OCI-LY7 (cell line): Measurements from ENCODE around the gene DENND2A. TPM values are rescaled to one million over a fixed set of nuclear protein-coding genes. Genes with fewer than 3 reads are reported as not detected.

Experiments used
- BruUV-seq: library from RNA; stranded (reverse); fragments of 400-500 nt; replicated peaks from 2 replicates; lab custom pipeline; 2021; lab: Mats Ljungman, UMichigan
- CTCF ChIA-PET: fragments of 300-600 bp; sonication (Branson Sonifier 250); formaldehyde crosslinking; loops from one replicate; lab custom pipeline; 2022; ENCODE audit warnings: antibody characterized with exemption; ENCODE audit not compliant: unreplicated experiment; lab: Charles Lee
- POLR2A ChIA-PET: fragments of 300-600 bp; sonication (Branson Sonifier 250); formaldehyde crosslinking; loops from one replicate; lab custom pipeline; 2022; ENCODE audit warnings: antibody characterized with exemption; lab: Charles Lee
- DNase-seq: peaks from one replicate; pipeline ENCODE4 v3.0.0-alpha.2; 2015; ENCODE audit warnings: low spot score
- H2AFZ ChIP-seq: fragments of 200-600 bp; sonication (generic), shearing (Covaris generic); 2 replicates; pipeline ENCODE4 v1.6.1; 2014; ENCODE audit warnings: mild to moderate bottlenecking, antibody characterized with exemption, low read length, moderate library complexity
- H3K27ac ChIP-seq: fragments of 200-600 bp; sonication (generic); 2 replicates; pipeline ENCODE4 v1.5.1; 2014; ENCODE audit warnings: mixed run types, low read depth, mild to moderate bottlenecking, moderate library complexity, low read length, inconsistent platforms; ENCODE audit not compliant: poor library complexity, severe bottlenecking
- H3K36me3 ChIP-seq: fragments of 200-600 bp; sonication (generic); 2 replicates; pipeline ENCODE4 v1.6.1; 2014; ENCODE audit warnings: mild to moderate bottlenecking, antibody characterized with exemption, low read length, moderate library complexity, mixed read lengths; ENCODE audit not compliant: insufficient read depth
- H3K4me1 ChIP-seq: fragments of 200-600 bp; sonication (generic); 2 replicates; pipeline ENCODE4 v1.5.1; 2014; ENCODE audit warnings: mild to moderate bottlenecking, low read length; ENCODE audit not compliant: insufficient read depth, poor library complexity, severe bottlenecking
- H3K4me2 ChIP-seq: fragments of 200-600 bp; sonication (generic); 2 replicates; pipeline ENCODE4 v1.6.1; 2014; ENCODE audit warnings: mild to moderate bottlenecking, low read length
- H3K4me3 ChIP-seq: fragments of 200-600 bp; sonication (generic); 2 replicates; pipeline ENCODE4 v1.5.1; 2014; ENCODE audit warnings: mild to moderate bottlenecking, low read depth, low read length; ENCODE audit not compliant: poor library complexity, severe bottlenecking
- H3K79me2 ChIP-seq: fragments of 200-600 bp; sonication (generic); 2 replicates; pipeline ENCODE4 v1.6.1; 2016; ENCODE audit warnings: low read depth, mild to moderate bottlenecking, low read length, moderate library complexity, mixed read lengths; ENCODE audit not compliant: insufficient read depth
- H3K9me2 ChIP-seq: fragments of 200-600 bp; sonication (generic); 2 replicates; pipeline ENCODE4 v1.6.1; 2016; ENCODE audit warnings: mild to moderate bottlenecking, low read length, mixed read lengths; ENCODE audit not compliant: insufficient read depth
- H3K9me3 ChIP-seq: fragments of 200-600 bp; sonication (generic); 2 replicates; pipeline ENCODE4 v1.6.1; 2014; ENCODE audit warnings: mild to moderate bottlenecking, mixed run types, low read length, mixed read lengths
- H4K20me1 ChIP-seq: fragments of 200-600 bp; sonication (generic); 2 replicates; pipeline ENCODE4 v1.6.1; 2014; ENCODE audit warnings: mild to moderate bottlenecking, antibody characterized with exemption, low read length, moderate library complexity, mixed read lengths; ENCODE audit not compliant: insufficient read depth
- EZH2phosphoT487 ChIP-seq: fragments of 200-600 bp; sonication (generic); IDR thresholded peaks from 2 replicates; pipeline ENCODE4 v1.6.1; 2018; ENCODE audit warnings: low read depth, borderline replicate concordance, mild to moderate bottlenecking, mixed run types, antibody characterized with exemption, low read length, moderate library complexity, mixed read lengths
- intact Hi-C: fragments of 100-400 bp; cut with micrococcal nuclease; formaldehyde crosslinking; loops from one replicate; pipeline ENCODE4 v1.10.0; 2022; ENCODE audit not compliant: unreplicated experiment
- total RNA-seq, 2 experiments: library from RNA; depleted of rRNA in 1 of 2; stranded (reverse); fragments of >200 nt in 1 of 2; shearing (Covaris generic) in 1 of 2; gene quantifications; 2 replicates each; pipeline ENCODE4 v1.2.3, GENCODE V29; 2014 to 2022
- TF ChIP-seq, protein P1 (sequence below): fragments of 200-600 bp; sonication (generic); conservative IDR thresholded peaks from 2 replicates; pipeline ENCODE4 v1.5.1; 2014; ENCODE audit warnings: mild to moderate bottlenecking, antibody characterized with exemption, low read length, moderate library complexity, mixed read lengths

Gene DENND2A
- total RNA-seq, 2 experiments from 2014 or later = 0.13 to 0.35 TPM

DNA sequence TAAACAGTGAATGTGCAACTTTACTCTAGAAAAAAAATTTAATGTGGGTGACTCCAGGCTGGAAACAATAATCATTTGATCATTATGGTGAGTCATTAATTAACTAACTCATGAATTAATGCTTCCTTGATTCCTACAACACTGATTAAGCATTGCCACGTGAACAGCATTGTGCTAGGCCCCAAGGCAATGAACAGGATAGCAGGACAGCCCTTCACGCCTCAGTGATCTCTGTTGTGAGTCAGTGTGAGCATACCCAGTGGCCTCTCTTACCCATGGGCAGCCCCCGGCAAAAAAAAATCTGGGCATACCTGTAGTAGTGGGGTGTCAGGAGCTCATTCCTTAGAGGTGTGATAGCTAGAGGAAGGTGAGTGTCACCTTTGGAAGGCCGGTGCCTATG is 76.0 kb downstream of the DENND2A start:
- no TSS peak for BruUV-seq
- Histone ChIP-seq H3K36me3 (no peaks in the 10 kb centered on the region), H3K4me2 (no peak overlapping the region), H2AFZ (no peak overlapping the region), H4K20me1 (no peaks in the 10 kb centered on the region), H3K4me1 (no peaks in the 10 kb centered on the region), H3K9me3 (no peaks in the 10 kb centered on the region), H3K27ac (no peak overlapping the region), H3K4me3 (no peak overlapping the region), H3K9me2 (no peaks in the 10 kb centered on the region), H3K79me2 (no peaks in the 10 kb centered on the region)
- CTCF ChIA-PET = no interaction called here
- intact Hi-C loops = no loop called here
- no peak for DNase-seq
- TF ChIP-seq, protein P1, sequence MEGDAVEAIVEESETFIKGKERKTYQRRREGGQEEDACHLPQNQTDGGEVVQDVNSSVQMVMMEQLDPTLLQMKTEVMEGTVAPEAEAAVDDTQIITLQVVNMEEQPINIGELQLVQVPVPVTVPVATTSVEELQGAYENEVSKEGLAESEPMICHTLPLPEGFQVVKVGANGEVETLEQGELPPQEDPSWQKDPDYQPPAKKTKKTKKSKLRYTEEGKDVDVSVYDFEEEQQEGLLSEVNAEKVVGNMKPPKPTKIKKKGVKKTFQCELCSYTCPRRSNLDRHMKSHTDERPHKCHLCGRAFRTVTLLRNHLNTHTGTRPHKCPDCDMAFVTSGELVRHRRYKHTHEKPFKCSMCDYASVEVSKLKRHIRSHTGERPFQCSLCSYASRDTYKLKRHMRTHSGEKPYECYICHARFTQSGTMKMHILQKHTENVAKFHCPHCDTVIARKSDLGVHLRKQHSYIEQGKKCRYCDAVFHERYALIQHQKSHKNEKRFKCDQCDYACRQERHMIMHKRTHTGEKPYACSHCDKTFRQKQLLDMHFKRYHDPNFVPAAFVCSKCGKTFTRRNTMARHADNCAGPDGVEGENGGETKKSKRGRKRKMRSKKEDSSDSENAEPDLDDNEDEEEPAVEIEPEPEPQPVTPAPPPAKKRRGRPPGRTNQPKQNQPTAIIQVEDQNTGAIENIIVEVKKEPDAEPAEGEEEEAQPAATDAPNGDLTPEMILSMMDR = no peak
- TF ChIP-seq EZH2phosphoT487 = no peak
- POLR2A ChIA-PET = no interaction called here

DNA sequence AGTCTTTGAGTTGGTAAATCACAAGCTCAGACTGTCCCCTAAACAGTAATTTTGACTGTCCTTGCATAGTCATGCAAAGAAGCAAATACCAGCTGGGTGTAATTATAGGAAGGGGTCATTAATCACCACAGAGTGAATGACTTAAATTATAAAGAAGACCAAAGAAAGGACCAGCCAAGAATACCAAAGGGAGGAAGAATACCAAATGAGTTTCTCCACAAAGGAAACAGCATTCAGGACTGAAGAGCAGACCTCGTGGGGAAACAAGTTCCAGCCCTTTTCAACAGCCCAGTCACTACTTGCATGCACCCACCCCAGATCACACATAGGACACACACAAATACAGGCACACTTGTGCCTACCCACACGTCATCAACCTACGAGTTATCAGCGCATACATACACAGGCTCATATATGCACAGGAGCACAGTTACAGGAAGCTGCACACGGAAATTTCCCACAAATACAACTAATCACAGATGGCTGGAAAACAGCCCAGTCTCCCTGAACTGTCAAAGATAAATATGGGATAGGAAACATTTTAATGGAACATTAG is 77.6 kb downstream of the DENND2A start:
- no peak overlapping the region for H3K4me2 ChIP-seq
- no TSS peak for BruUV-seq
- ChIA-PET CTCF (no interaction called here), POLR2A (no interaction called here)
- no peak overlapping the region for H2AFZ ChIP-seq
- TF ChIP-seq, protein P1 = no peak
- TF ChIP-seq EZH2phosphoT487 = no peak
- no peak overlapping the region for H3K4me3 ChIP-seq
- H4K20me1 ChIP-seq = no peaks in the 10 kb centered on the region
- no peaks in the 10 kb centered on the region for H3K9me3 ChIP-seq
- H3K9me2 ChIP-seq = no peaks in the 10 kb centered on the region
- no peak overlapping the region for H3K27ac ChIP-seq
- H3K36me3 ChIP-seq = no peaks in the 10 kb centered on the region
- DNase-seq = no peak
- intact Hi-C loops = no loop called here
- no peaks in the 10 kb centered on the region for H3K4me1 ChIP-seq
- H3K79me2 ChIP-seq = no peaks in the 10 kb centered on the region

DNA sequence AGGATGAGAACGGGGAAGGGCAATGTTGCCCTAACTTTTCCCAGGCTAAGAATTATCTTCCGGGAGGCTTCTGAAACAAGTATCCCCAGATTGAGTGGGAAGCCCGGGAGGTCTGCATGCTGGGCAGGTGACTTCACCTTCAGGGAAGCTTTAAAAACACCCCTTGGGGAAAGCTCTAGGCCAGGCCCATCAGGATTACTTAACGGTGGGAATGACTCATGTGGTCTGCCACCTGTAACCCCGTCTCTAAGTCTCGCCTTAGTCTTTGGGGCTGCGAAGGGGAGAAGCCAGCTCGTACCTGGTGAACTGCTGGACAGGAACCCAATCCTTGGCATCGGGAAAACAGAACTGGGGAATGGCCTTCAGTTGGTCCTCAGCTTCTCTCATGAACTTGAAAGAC is 81.2 kb downstream of the DENND2A start:
- Histone ChIP-seq H3K79me2 (no peaks in the 10 kb centered on the region), H2AFZ (no peak overlapping the region), H3K9me2 (no peaks in the 10 kb centered on the region), H3K9me3 (no peaks in the 10 kb centered on the region), H3K4me2 (no peak overlapping the region), H3K4me3 (no peak overlapping the region), H3K36me3 (no peaks in the 10 kb centered on the region), H4K20me1 (no peaks in the 10 kb centered on the region), H3K27ac (no peak overlapping the region), H3K4me1 (no peaks in the 10 kb centered on the region)
- DNase-seq = no peak
- TF ChIP-seq, protein P1 = no peak
- no peak for TF ChIP-seq EZH2phosphoT487
- POLR2A ChIA-PET = no interaction called here
- no TSS peak for BruUV-seq
- CTCF ChIA-PET = no interaction called here
- intact Hi-C loops = no loop called here
